Measurements from ENCODE around the gene NTSR1.

- TF ChIP-seq YY1 (IDR thresholded peaks at IDR 0.05; ENCODE audit: insufficient read depth, insufficient read length) (no peak), ZNF274 (IDR thresholded peaks at IDR 0.05; ENCODE audit: low read depth, low read length) (no peak), SUZ12 (IDR thresholded peaks at IDR 0.05; ENCODE audit: extremely low read depth, insufficient read depth, insufficient read length) (no peak)
These were observed 41.3 kb downstream of the NTSR1 start for GRCh38 chr20:62749851-62750445.

Data from NT2/D1 (cell line).